HepG2 (cell line): ENCODE measurements around the gene MRPL20. TPM values are rescaled to one million over a fixed set of nuclear protein-coding genes. Genes with fewer than 3 reads are reported as not detected.
A peak's percentile ranks its signal among the peaks of the same experiment; 100 is the strongest.

Experiments used
- ATM ChIP-seq: fragments of 450-650 bp; IDR thresholded peaks from 2 replicates; pipeline ENCODE4 v1.7.1; 2017; ENCODE audit warnings: mild to moderate bottlenecking, borderline replicate concordance
- BRF2 ChIP-seq: sonication (generic); formaldehyde crosslinking; IDR thresholded peaks from 2 replicates; pipeline ENCODE4 v1.8.1; 2022; ENCODE audit warnings: mild to moderate bottlenecking, missing genetic modification reagents
- GABPB1 ChIP-seq: IDR thresholded peaks from 2 replicates; pipeline ENCODE4 v1.6.1; 2016; ENCODE audit warnings: mild to moderate bottlenecking, missing genetic modification reagents, moderate library complexity, missing compliant biosample characterization
- HOXA9 ChIP-seq: sonication (generic); formaldehyde crosslinking; IDR thresholded peaks from 2 replicates; pipeline ENCODE4 v1.8.1; 2022; ENCODE audit warnings: missing genetic modification reagents, mild to moderate bottlenecking, moderate library complexity, borderline replicate concordance
- SCMH1 ChIP-seq: sonication (generic); formaldehyde crosslinking; IDR thresholded peaks from 2 replicates; pipeline ENCODE4 v1.9.0; 2021; ENCODE audit warnings: missing genetic modification reagents, mild to moderate bottlenecking, borderline replicate concordance
- SRSF9 ChIP-seq: fragments of 200-400 bp; formaldehyde crosslinking; IDR thresholded peaks from 2 replicates; pipeline ENCODE4 v1.6.1; 2018; ENCODE audit warnings: borderline replicate concordance, mild to moderate bottlenecking, low read depth, low read length; ENCODE audit not compliant: insufficient read depth, poor library complexity, severe bottlenecking
- TBP ChIP-seq: sonication (generic); formaldehyde crosslinking; IDR thresholded peaks from 2 replicates; pipeline ENCODE4 v1.5.0; 2020; ENCODE audit warnings: missing genetic modification reagents
- TEAD2 ChIP-seq: sonication (generic); formaldehyde crosslinking; IDR thresholded peaks from 2 replicates; pipeline ENCODE4 v1.9.0; 2021; ENCODE audit warnings: missing genetic modification reagents
- THAP11 ChIP-seq: IDR thresholded peaks from 2 replicates; pipeline ENCODE4 v1.6.1; 2016; ENCODE audit warnings: missing biosample characterization, missing genetic modification reagents
- ZBTB21 ChIP-seq: sonication (generic); formaldehyde crosslinking; IDR thresholded peaks from 2 replicates; pipeline ENCODE4 v1.4.0; 2020; ENCODE audit warnings: missing genetic modification reagents
- ZBTB38 ChIP-seq: sonication (generic); formaldehyde crosslinking; IDR thresholded peaks from 2 replicates; pipeline ENCODE4 v1.5.1; 2020; ENCODE audit warnings: mild to moderate bottlenecking, missing genetic modification reagents
- ZNF253 ChIP-seq: sonication (generic); formaldehyde crosslinking; IDR thresholded peaks from 2 replicates; pipeline ENCODE4 v1.8.0; 2022; ENCODE audit warnings: mild to moderate bottlenecking, missing genetic modification reagents, borderline replicate concordance
- ZNF567 ChIP-seq: sonication (generic); formaldehyde crosslinking; IDR thresholded peaks from 2 replicates; pipeline ENCODE4 v1.8.1; 2023; ENCODE audit warnings: mild to moderate bottlenecking, missing genetic modification reagents, borderline replicate concordance
- ZNF572 ChIP-seq: sonication (generic); formaldehyde crosslinking; IDR thresholded peaks from 2 replicates; pipeline ENCODE4 v1.5.1; 2020; ENCODE audit warnings: mild to moderate bottlenecking, missing genetic modification reagents
- ZNF615 ChIP-seq: sonication (generic); formaldehyde crosslinking; IDR thresholded peaks from 2 replicates; pipeline ENCODE4 v1.5.0; 2020; ENCODE audit warnings: mild to moderate bottlenecking, missing genetic modification reagents, borderline replicate concordance
- polyA plus RNA-seq, 8 experiments: library from polyadenylated mRNA; depleted of rRNA in 3 of 8; stranded (reverse) in 7 of 8; unstranded in 1 of 8; fragments of >200 nt; fragmentation: Illumina TruSeq in 4 of 8; extraction: Trizol in 4 of 8; gene quantifications; 2 replicates each; pipeline versions ENCODE4 v1.2.1 to v1.2.3, GENCODE V29; 2011 to 2016; ENCODE audit warnings: low read depth in 4 of 8, missing spikeins in 1 of 8, mixed read lengths in 1 of 8; ENCODE audit not compliant: insufficient read depth in 1 of 8
- total RNA-seq, 5 experiments: library from RNA; depleted of rRNA; stranded (reverse); fragments of >200 nt; fragmentation: Illumina TruSeq; extraction: Trizol; gene quantifications; 2 replicates each; pipeline ENCODE4 v1.2.3, GENCODE V29; 2016; ENCODE audit warnings: low read depth in 1 of 5

The MRPL20 gene
- total and polyA plus RNA-seq, 2 of the 13 experiments (the other 11 are each of a cell fraction or from before 2014, with no cell fraction given) = 59.2 to 127 TPM

GRCh38 chr1:1421147-1421906 is 14.2 kb upstream of the MRPL20 start, which contains the start of gene ANKRD65 (continued):
- no peak for TF ChIP-seq BRF2 (CRISPR knock-in tag)
- no peak for TF ChIP-seq ATM
- no peak for TF ChIP-seq ZBTB21 (CRISPR knock-in tag)
- TF ChIP-seq ZNF567 = no peak
- TF ChIP-seq ZNF253 (CRISPR knock-in tag) = no peak
- no peak for TF ChIP-seq SCMH1
- peak; percentile 50; the same call in 1 of the 2 replicates for TF ChIP-seq GABPB1 (CRISPR knock-in tag)
- no peak for TF ChIP-seq ZBTB38 (CRISPR knock-in tag)
- TF ChIP-seq ZNF615 (CRISPR knock-in tag) = 0 out of 2 replicates have a peak, but pooled peaks have one; percentile 73
- TF ChIP-seq HOXA9 (CRISPR knock-in tag) = no peak
- TF ChIP-seq TEAD2 (CRISPR knock-in tag) = no peak
- no peak for TF ChIP-seq TBP (CRISPR knock-in tag)
- TF ChIP-seq ZNF572 (CRISPR knock-in tag) = no peak
- peak; percentile 48; the same call in 1 of the 2 replicates for TF ChIP-seq THAP11 (CRISPR knock-in tag)
- TF ChIP-seq SRSF9 = no peak
